H1 (cell line): ENCODE measurements around the gene CPLANE1.

ENCODE experiments used
- CBX5 ChIP-seq: fragments of 300-800, 300-1000 bp; sonication (generic); IDR thresholded peaks from 2 replicates; pipeline ENCODE4 v1.7.1; 2016; ENCODE audit warnings: antibody characterized with exemption, low read length, low read depth
- EZH2 ChIP-seq: fragments of 200-600 bp; sonication (generic); IDR thresholded peaks from 2 replicates; pipeline ENCODE4 v1.7.1; 2012; ENCODE audit warnings: low read depth, mild to moderate bottlenecking, moderate library complexity, low read length, inconsistent platforms; ENCODE audit not compliant: severe bottlenecking
- FOSL1 ChIP-seq: IDR thresholded peaks from 2 replicates; pipeline ENCODE4 v1.6.1; 2011; ENCODE audit warnings: mild to moderate bottlenecking, low read depth, low read length, moderate library complexity; ENCODE audit not compliant: insufficient read depth
- GABPA ChIP-seq: IDR thresholded peaks from 2 replicates; pipeline ENCODE4 v1.6.1; 2011; ENCODE audit warnings: mild to moderate bottlenecking, low read length, moderate library complexity, borderline replicate concordance; ENCODE audit not compliant: insufficient read depth
- HDAC6 ChIP-seq: IDR thresholded peaks from one replicate; pipeline ENCODE4 v1.7.1; 2012; ENCODE audit warnings: low read depth, mild to moderate bottlenecking, inconsistent platforms, low read length, moderate library complexity
- JUND ChIP-seq: IDR thresholded peaks from 2 replicates; pipeline ENCODE4 v1.6.1; 2011; ENCODE audit warnings: mild to moderate bottlenecking, improper control_type of control experiment, low read length
- KDM1A ChIP-seq: fragments of 200-600, 300-600 bp; sonication (generic); IDR thresholded peaks from 2 replicates; pipeline ENCODE4 v1.7.1; 2016; ENCODE audit warnings: mild to moderate bottlenecking, low read length, borderline replicate concordance
- POLR2AphosphoS5 ChIP-seq: IDR thresholded peaks from 2 replicates; pipeline ENCODE4 v1.6.1; 2011; ENCODE audit warnings: low read depth, low read length
- RAD21 ChIP-seq, 2 experiments: IDR thresholded peaks in 1 of 2; conservative IDR thresholded peaks in 1 of 2; 2 replicates each; pipeline ENCODE4 v1.6.1; 2011; ENCODE audit warnings: low read depth in 2 of 2, low read length in 2 of 2, improper control_type of control experiment in 1 of 2, inconsistent platforms in 1 of 2, mild to moderate bottlenecking in 1 of 2, moderate library complexity in 1 of 2
- SP1 ChIP-seq: IDR thresholded peaks from 2 replicates; pipeline ENCODE4 v1.6.1; 2011; ENCODE audit warnings: low read depth, low read length
- TCF12 ChIP-seq: IDR thresholded peaks from 2 replicates; pipeline ENCODE4 v1.6.1; 2011; ENCODE audit warnings: low read depth, mild to moderate bottlenecking, low read length
- ZNF274 ChIP-seq: IDR thresholded peaks from 2 replicates; pipeline ENCODE4 v1.7.0; 2012; ENCODE audit warnings: low read length, borderline replicate concordance; ENCODE audit errors: extremely low read depth
- TF ChIP-seq, protein P1 (sequence below), 3 experiments: IDR thresholded peaks; 1 replicate in 2 of 3; 2 replicates in 1 of 3; pipeline versions ENCODE4 v1.5.1 to v1.6.1; 2011; ENCODE audit warnings: low read length in 3 of 3, mild to moderate bottlenecking in 3 of 3, inconsistent platforms in 2 of 3, low read depth in 1 of 3, moderate library complexity in 1 of 3; ENCODE audit not compliant: insufficient read depth in 1 of 3; ENCODE audit errors: control extremely low read depth in 1 of 3
- TF ChIP-seq, protein P2 (sequence below): fragments of 300-600 bp; sonication (generic); IDR thresholded peaks from 2 replicates; pipeline ENCODE4 v1.7.1; 2012; ENCODE audit warnings: low read length, moderate library complexity, mild to moderate bottlenecking, inconsistent platforms; ENCODE audit not compliant: insufficient replicate concordance

GRCh38 chr5:37217976-37218375 is 31.2 kb downstream of the CPLANE1 start:
- no peak for TF ChIP-seq TCF12
- TF ChIP-seq, protein P1, sequence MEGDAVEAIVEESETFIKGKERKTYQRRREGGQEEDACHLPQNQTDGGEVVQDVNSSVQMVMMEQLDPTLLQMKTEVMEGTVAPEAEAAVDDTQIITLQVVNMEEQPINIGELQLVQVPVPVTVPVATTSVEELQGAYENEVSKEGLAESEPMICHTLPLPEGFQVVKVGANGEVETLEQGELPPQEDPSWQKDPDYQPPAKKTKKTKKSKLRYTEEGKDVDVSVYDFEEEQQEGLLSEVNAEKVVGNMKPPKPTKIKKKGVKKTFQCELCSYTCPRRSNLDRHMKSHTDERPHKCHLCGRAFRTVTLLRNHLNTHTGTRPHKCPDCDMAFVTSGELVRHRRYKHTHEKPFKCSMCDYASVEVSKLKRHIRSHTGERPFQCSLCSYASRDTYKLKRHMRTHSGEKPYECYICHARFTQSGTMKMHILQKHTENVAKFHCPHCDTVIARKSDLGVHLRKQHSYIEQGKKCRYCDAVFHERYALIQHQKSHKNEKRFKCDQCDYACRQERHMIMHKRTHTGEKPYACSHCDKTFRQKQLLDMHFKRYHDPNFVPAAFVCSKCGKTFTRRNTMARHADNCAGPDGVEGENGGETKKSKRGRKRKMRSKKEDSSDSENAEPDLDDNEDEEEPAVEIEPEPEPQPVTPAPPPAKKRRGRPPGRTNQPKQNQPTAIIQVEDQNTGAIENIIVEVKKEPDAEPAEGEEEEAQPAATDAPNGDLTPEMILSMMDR (IDR thresholded peaks at IDR 0.05; ENCODE audit: control extremely low read depth in 1 of 3, insufficient read depth in 1 of 3, low read depth in 1 of 3, low read length in 3 of 3), result no peak
- TF ChIP-seq KDM1A, result no peak
- TF ChIP-seq POLR2AphosphoS5, result no peak
- no peak for TF ChIP-seq JUND
- TF ChIP-seq FOSL1, result no peak
- no peak for TF ChIP-seq SP1
- TF ChIP-seq, protein P2, sequence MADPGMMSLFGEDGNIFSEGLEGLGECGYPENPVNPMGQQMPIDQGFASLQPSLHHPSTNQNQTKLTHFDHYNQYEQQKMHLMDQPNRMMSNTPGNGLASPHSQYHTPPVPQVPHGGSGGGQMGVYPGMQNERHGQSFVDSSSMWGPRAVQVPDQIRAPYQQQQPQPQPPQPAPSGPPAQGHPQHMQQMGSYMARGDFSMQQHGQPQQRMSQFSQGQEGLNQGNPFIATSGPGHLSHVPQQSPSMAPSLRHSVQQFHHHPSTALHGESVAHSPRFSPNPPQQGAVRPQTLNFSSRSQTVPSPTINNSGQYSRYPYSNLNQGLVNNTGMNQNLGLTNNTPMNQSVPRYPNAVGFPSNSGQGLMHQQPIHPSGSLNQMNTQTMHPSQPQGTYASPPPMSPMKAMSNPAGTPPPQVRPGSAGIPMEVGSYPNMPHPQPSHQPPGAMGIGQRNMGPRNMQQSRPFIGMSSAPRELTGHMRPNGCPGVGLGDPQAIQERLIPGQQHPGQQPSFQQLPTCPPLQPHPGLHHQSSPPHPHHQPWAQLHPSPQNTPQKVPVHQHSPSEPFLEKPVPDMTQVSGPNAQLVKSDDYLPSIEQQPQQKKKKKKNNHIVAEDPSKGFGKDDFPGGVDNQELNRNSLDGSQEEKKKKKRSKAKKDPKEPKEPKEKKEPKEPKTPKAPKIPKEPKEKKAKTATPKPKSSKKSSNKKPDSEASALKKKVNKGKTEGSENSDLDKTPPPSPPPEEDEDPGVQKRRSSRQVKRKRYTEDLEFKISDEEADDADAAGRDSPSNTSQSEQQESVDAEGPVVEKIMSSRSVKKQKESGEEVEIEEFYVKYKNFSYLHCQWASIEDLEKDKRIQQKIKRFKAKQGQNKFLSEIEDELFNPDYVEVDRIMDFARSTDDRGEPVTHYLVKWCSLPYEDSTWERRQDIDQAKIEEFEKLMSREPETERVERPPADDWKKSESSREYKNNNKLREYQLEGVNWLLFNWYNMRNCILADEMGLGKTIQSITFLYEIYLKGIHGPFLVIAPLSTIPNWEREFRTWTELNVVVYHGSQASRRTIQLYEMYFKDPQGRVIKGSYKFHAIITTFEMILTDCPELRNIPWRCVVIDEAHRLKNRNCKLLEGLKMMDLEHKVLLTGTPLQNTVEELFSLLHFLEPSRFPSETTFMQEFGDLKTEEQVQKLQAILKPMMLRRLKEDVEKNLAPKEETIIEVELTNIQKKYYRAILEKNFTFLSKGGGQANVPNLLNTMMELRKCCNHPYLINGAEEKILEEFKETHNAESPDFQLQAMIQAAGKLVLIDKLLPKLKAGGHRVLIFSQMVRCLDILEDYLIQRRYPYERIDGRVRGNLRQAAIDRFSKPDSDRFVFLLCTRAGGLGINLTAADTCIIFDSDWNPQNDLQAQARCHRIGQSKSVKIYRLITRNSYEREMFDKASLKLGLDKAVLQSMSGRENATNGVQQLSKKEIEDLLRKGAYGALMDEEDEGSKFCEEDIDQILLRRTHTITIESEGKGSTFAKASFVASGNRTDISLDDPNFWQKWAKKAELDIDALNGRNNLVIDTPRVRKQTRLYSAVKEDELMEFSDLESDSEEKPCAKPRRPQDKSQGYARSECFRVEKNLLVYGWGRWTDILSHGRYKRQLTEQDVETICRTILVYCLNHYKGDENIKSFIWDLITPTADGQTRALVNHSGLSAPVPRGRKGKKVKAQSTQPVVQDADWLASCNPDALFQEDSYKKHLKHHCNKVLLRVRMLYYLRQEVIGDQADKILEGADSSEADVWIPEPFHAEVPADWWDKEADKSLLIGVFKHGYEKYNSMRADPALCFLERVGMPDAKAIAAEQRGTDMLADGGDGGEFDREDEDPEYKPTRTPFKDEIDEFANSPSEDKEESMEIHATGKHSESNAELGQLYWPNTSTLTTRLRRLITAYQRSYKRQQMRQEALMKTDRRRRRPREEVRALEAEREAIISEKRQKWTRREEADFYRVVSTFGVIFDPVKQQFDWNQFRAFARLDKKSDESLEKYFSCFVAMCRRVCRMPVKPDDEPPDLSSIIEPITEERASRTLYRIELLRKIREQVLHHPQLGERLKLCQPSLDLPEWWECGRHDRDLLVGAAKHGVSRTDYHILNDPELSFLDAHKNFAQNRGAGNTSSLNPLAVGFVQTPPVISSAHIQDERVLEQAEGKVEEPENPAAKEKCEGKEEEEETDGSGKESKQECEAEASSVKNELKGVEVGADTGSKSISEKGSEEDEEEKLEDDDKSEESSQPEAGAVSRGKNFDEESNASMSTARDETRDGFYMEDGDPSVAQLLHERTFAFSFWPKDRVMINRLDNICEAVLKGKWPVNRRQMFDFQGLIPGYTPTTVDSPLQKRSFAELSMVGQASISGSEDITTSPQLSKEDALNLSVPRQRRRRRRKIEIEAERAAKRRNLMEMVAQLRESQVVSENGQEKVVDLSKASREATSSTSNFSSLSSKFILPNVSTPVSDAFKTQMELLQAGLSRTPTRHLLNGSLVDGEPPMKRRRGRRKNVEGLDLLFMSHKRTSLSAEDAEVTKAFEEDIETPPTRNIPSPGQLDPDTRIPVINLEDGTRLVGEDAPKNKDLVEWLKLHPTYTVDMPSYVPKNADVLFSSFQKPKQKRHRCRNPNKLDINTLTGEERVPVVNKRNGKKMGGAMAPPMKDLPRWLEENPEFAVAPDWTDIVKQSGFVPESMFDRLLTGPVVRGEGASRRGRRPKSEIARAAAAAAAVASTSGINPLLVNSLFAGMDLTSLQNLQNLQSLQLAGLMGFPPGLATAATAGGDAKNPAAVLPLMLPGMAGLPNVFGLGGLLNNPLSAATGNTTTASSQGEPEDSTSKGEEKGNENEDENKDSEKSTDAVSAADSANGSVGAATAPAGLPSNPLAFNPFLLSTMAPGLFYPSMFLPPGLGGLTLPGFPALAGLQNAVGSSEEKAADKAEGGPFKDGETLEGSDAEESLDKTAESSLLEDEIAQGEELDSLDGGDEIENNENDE, result no peak
- TF ChIP-seq GABPA, result no peak
- TF ChIP-seq EZH2, result no peak
- no peak for TF ChIP-seq HDAC6
- TF ChIP-seq CBX5, result no peak
- no peak for TF ChIP-seq RAD21 (IDR thresholded peaks at IDR 0.05 in 1 of 2, conservative IDR thresholded peaks at IDR 0.05 in 1 of 2; ENCODE audit: low read depth in 2 of 2, low read length in 2 of 2)
- no peak for TF ChIP-seq ZNF274
